IPS DF 6.9 (cell line): ENCODE data around the gene STRBP.
A peak's percentile ranks its signal among the peaks of the same experiment; 100 is the strongest.

Source experiments
- DNase-seq: peaks from one replicate; pipeline ENCODE4 v3.0.0-alpha.2; 2013; ENCODE audit warnings: low read depth, low spot score
- H3K27ac ChIP-seq: one replicate; pipeline ENCODE4 v1.5.1; 2013; ENCODE audit warnings: low read length, control low read depth
- H3K27me3 ChIP-seq: 2 replicates; pipeline ENCODE4 v1.6.1; 2013; ENCODE audit warnings: mild to moderate bottlenecking, low read length; ENCODE audit not compliant: control insufficient read depth, insufficient read depth
- H3K36me3 ChIP-seq: 2 replicates; pipeline ENCODE4 v1.6.1; 2013; ENCODE audit warnings: low read length; ENCODE audit not compliant: control insufficient read depth, insufficient read depth
- H3K4me1 ChIP-seq: 2 replicates; pipeline ENCODE4 v1.6.1; 2013; ENCODE audit warnings: low read length; ENCODE audit not compliant: control insufficient read depth, insufficient read depth
- H3K4me3 ChIP-seq: 2 replicates; pipeline ENCODE4 v1.5.1; 2013; ENCODE audit warnings: mild to moderate bottlenecking, low read length
- H3K9me3 ChIP-seq: 2 replicates; pipeline ENCODE4 v1.6.1; 2013; ENCODE audit warnings: low read length, inconsistent platforms; ENCODE audit not compliant: control insufficient read depth, insufficient read depth
- WGBS: extraction: QIAGEN DNeasy Blood & Tissue Kit; methylation state at CpG from one replicate; pipeline ENCODE4 v1.1.7; 2013; ENCODE audit warnings: mixed read lengths, missing lambda C conversion rate; ENCODE audit not compliant: insufficient read length, insufficient coverage; 5-methylcytosine and 5-hydroxymethylcytosine counted together

Gene STRBP

DNA sequence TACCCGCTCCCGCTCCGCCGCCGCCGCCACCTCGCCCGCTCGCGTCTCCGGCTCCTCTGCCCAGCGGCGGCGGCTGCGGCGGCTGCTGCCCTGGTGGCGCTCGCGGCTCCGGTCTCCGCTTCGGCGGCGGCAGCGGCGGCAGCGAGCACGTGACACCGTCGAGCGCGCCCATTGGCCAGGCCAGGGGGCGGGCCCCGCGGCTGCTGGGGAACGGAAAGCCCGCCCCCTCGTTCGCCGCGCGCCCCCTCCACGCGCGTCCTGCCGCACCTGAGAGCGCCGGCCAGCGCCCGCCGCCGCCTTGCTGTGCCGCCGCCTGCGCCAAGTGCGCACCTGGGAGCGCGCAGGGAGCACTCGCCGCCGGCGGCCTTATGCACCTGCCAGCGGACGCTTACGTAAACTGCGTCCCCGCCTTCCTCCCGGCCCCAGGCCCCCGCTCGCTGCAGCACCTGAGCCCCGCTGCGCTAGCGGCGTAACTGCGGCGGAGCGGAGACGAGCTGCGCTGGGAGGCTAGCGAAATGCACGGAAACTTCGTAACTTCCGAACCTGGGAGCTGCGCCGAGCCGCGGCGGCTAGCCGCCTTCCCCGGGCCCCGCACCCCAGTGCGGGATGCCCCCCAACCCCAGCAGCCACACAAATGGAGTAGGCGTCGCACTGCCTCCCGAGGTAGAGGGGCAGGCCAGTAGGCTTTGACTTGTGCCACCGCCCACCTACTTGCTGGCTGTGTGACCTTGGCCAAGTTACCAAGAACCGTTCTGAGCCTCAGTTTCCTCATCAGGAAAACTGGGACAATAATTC is at the start of gene STRBP:
TSS of gene STRBP (minus strand) at position 122 of the 795 bp plus-strand sequence. CDS start 84,452 bp downstream, outside the sequence.
- Histone ChIP-seq H3K4me1 (peaks cover 4% of the 10 kb centered on the region), H3K27me3 (no peaks in the 10 kb centered on the region), H3K36me3 (no peaks in the 10 kb centered on the region), H3K27ac (no peak within 1 kb of the TSS), H3K9me3 (no peaks in the 10 kb centered on the region), H3K4me3 (peak within 1 kb of the TSS; percentile 98)
- DNase-seq: peak; percentile 76
- WGBS: no CpG with 5 or more reads among the region's 97 CpGs

GRCh38 chr9:123316053-123316718 is 47.8 kb upstream of the STRBP start:
- Histone ChIP-seq H3K27me3 (no peaks in the 10 kb centered on the region), H3K36me3 (no peaks in the 10 kb centered on the region), H3K27ac (no peak overlapping the region), H3K4me3 (no peak overlapping the region), H3K4me1 (peaks cover 3% of the 10 kb centered on the region; the same call in 1 of the 2 replicates), H3K9me3 (no peaks in the 10 kb centered on the region)
- WGBS: no CpG with 5 or more reads among the region's 7 CpGs
- no peak for DNase-seq

DNA sequence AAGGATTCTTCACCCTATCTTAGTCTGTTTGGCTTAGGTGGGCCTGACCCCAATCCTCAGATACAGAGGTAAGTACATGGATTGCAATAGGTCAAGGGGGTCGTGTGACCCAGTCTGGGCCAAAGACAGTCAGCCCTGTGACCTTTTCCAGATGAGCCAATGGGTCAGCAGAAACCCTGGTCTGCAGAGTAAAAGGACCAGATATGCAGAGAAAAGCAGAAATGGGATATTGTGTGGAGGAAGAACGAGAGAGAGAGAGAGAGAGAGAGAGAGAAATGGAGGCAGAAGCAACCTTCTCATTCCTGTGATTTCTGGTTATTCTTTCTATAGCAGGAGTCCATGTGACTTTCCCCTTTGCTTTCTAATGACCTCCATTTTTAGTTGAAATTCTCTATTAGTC is 47.2 kb upstream of the STRBP start:
- Histone ChIP-seq H3K27ac (no peak overlapping the region), H3K4me3 (no peak overlapping the region), H3K4me1 (peaks cover 3% of the 10 kb centered on the region; the same call in 1 of the 2 replicates), H3K9me3 (no peaks in the 10 kb centered on the region), H3K27me3 (no peaks in the 10 kb centered on the region), H3K36me3 (no peaks in the 10 kb centered on the region)
- no peak for DNase-seq
- WGBS: no CpG with 5 or more reads among the region's 2 CpGs

GRCh38 chr9:123314617-123315016 is 46.2 kb upstream of the STRBP start:
- no CpG with 5 or more reads among the region's 6 CpGs for WGBS
- peaks cover 3% of the 10 kb centered on the region; the same call in 1 of the 2 replicates for H3K4me1 ChIP-seq
- H3K27ac ChIP-seq: no peak overlapping the region

GRCh38 chr9:123312306-123312877 is 44.0 kb upstream of the STRBP start:
- Histone ChIP-seq H3K36me3 (no peaks in the 10 kb centered on the region), H3K27me3 (no peaks in the 10 kb centered on the region)
- no CpG with 5 or more reads among the region's 4 CpGs for WGBS

More at GRCh38 chr9:123314617-123315016, 46.2 kb upstream of the STRBP start:
- Histone ChIP-seq H3K9me3 (no peaks in the 10 kb centered on the region), H3K36me3 (no peaks in the 10 kb centered on the region), H3K4me3 (no peak overlapping the region), H3K27me3 (no peaks in the 10 kb centered on the region)
- DNase-seq: no peak

GRCh38 chr9:123311250-123311752 is 42.9 kb upstream of the STRBP start:
- Histone ChIP-seq H3K27ac (no peak overlapping the region), H3K9me3 (no peaks in the 10 kb centered on the region), H3K4me3 (no peak overlapping the region), H3K36me3 (no peaks in the 10 kb centered on the region), H3K27me3 (no peaks in the 10 kb centered on the region), H3K4me1 (peaks cover 3% of the 10 kb centered on the region; the same call in 1 of the 2 replicates)
- DNase-seq: no peak
- no CpG with 5 or more reads among the region's 9 CpGs for WGBS

More at GRCh38 chr9:123312306-123312877, 44.0 kb upstream of the STRBP start:
- no peak for DNase-seq
- Histone ChIP-seq H3K4me3 (no peak overlapping the region), H3K27ac (no peak overlapping the region), H3K4me1 (peaks cover 3% of the 10 kb centered on the region; the same call in 1 of the 2 replicates), H3K9me3 (no peaks in the 10 kb centered on the region)

DNA sequence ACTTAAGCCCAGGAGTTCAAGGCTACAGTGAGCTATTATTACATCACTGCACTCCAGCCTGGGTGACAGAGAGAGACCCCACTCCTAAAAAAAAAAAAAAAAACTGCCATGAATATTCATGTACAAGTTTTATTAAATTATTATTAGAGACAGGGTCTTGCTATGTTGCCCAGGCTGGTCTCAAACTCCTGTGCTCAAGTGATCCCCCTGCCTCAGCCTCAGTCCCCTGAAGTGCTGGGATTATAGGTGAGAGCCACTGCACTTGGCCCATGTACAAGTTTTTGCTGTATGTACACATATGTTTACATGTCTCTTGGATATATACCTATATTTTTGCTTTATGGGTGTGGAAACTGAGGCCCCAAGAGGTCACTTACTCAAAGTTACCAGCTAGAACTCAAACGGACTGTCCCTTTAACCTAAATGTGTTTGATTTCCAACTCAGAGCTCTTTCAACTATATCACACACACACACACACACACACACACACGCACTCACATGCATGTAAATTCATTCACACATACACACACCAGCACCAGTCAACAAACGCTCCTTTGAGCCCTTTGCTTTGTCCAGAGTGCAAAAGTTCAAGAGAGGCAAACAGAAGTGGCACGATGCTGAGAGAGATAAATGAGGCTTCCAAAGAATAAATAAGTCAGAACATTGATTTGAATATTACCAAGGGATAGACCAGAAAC is 42.3 kb upstream of the STRBP start:
- H3K36me3 ChIP-seq: no peaks in the 10 kb centered on the region
- H3K4me1 ChIP-seq: peaks cover 3% of the 10 kb centered on the region; the same call in 1 of the 2 replicates
- no peak overlapping the region for H3K4me3 ChIP-seq
- H3K27me3 ChIP-seq: no peaks in the 10 kb centered on the region
- H3K9me3 ChIP-seq: no peaks in the 10 kb centered on the region
- WGBS: no CpG with 5 or more reads among the region's 4 CpGs
- H3K27ac ChIP-seq: no peak overlapping the region
- DNase-seq: no peak

DNA sequence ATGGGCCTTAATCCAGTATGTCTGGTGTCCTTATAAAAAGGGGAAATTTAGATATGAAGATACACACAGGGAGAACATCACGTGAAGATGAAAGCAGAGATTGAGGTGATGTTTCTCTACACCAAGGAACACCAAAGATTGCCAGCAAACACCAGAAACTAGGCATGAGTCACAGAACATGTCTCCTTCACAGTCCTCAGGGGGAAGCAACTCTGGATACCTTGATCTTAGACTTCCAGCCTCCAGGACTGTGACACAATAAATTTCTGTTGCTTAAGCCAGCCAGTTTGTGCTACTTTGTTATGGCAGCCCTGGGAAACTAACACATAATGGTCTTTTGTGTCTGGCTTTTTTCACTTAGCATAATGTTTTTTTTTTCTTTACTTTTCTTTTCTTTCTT is 41.2 kb upstream of the STRBP start:
- DNase-seq: no peak
- Histone ChIP-seq H3K4me1 (peaks cover 3% of the 10 kb centered on the region; the same call in 1 of the 2 replicates), H3K36me3 (no peaks in the 10 kb centered on the region), H3K27me3 (no peaks in the 10 kb centered on the region), H3K27ac (no peak overlapping the region), H3K4me3 (no peak overlapping the region), H3K9me3 (no peaks in the 10 kb centered on the region)
- WGBS: no CpG with 5 or more reads among the region's 1 CpG

GRCh38 chr9:123305879-123306278 is 37.5 kb upstream of the STRBP start:
- H3K9me3 ChIP-seq: no peaks in the 10 kb centered on the region
- DNase-seq: no peak
- H3K4me1 ChIP-seq: no peaks in the 10 kb centered on the region
- no peaks in the 10 kb centered on the region for H3K27me3 ChIP-seq
- H3K27ac ChIP-seq: no peak overlapping the region
- no CpG with 5 or more reads among the region's 4 CpGs for WGBS
- H3K36me3 ChIP-seq: no peaks in the 10 kb centered on the region
- H3K4me3 ChIP-seq: no peak overlapping the region

- no CpG with 5 or more reads among the region's 4 CpGs for WGBS
- DNase-seq: no peak
Measured at GRCh38 chr9:123304340-123304691, 35.9 kb upstream of the STRBP start.

More at GRCh38 chr9:123304340-123304691, 35.9 kb upstream of the STRBP start:
- H3K9me3 ChIP-seq: no peaks in the 10 kb centered on the region
- no peaks in the 10 kb centered on the region for H3K36me3 ChIP-seq
- H3K4me3 ChIP-seq: no peak overlapping the region
- no peak overlapping the region for H3K27ac ChIP-seq
- H3K27me3 ChIP-seq: no peaks in the 10 kb centered on the region
- no peaks in the 10 kb centered on the region for H3K4me1 ChIP-seq
